Activated T-helper 1 cell treated with anti-CD3 and anti-CD28 coated beads, Interleukin-12 subunit alpha, Interleukin-12 subunit beta, Interleukin-2, Interleukin-4 antibody, amounts not matched to agents 30 ng/mL and 10 ng/mL and 1 ng/mL, durations not matched to agents 14 hours and 24 hours and 36 hours (primary cell): Measurements from ENCODE around the gene ALKAL2. TPM values are rescaled to one million over a fixed set of nuclear protein-coding genes. Genes with fewer than 3 reads are reported as not detected.

ENCODE experiments used
- DNase-seq: peaks from one replicate; pipeline ENCODE4 v3.0.0; 2021; ENCODE audit warnings: low spot score
- H3K27ac Mint-ChIP-seq: one replicate; pipeline ENCODE4 v1.8.0; 2021; ENCODE audit warnings: mild to moderate bottlenecking, mixed read lengths
- H3K27me3 Mint-ChIP-seq: one replicate; pipeline ENCODE4 v1.8.0; 2022; ENCODE audit warnings: mild to moderate bottlenecking, moderate library complexity, mixed read lengths; ENCODE audit not compliant: insufficient read depth
- H3K36me3 Mint-ChIP-seq: one replicate; pipeline ENCODE4 v1.8.0; 2021; ENCODE audit warnings: low read depth, mixed read lengths
- H3K4me1 Mint-ChIP-seq: one replicate; pipeline ENCODE4 v1.8.0; 2021; ENCODE audit warnings: low read depth, mixed read lengths
- H3K4me3 Mint-ChIP-seq: one replicate; pipeline ENCODE4 v1.8.0; 2021; ENCODE audit warnings: mild to moderate bottlenecking, moderate library complexity, mixed read lengths
- H3K9me3 Mint-ChIP-seq: one replicate; pipeline ENCODE4 v1.8.0; 2021; ENCODE audit warnings: mixed read lengths
- intact Hi-C: fragments of 100-400 bp; cut with micrococcal nuclease; formaldehyde crosslinking; loops from one replicate; pipeline ENCODE4 v1.15.1; 2024
- total RNA-seq: library from RNA; stranded (reverse); gene quantifications from 2 replicates; pipeline ENCODE4 v1.2.3, GENCODE V29; 2022

Gene ALKAL2
- total RNA-seq, 1 donor from 2014 or later, result 0.18 TPM

DNA sequence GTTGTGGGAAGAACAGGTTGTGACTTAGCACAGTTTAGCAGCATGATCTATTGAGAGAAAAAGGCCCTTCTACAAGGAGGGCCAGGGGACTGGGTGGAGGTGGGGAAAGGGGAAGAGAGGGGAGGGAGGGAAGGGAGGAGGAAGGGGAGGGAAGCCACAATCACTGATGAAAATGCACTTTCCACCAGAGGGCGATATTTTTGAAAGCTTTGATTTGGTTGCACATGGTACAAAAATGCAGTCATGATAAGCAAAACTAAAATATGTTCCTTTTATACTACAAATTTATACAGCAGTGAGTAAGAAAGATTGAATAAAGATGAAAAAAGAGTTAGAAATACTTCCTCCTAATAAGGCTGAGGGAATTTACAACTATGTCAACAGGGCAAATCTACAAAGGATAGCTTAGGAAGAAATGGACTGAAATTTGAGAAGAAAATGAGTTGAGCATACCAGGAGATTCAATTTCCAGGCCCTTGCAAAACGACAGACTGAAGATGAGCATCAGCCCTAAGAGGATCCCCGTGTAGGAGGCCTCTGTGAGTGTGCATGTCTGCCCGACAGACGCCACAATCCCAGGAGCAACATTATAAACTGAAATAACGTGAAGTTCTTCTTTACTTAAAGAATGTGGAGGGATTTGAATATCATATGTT lies 41.3 kb downstream of the ALKAL2 start:
- intact Hi-C loops, result loop anchor here (2.0 kb wide), 2 partner anchors 18 to 44 kb away; partner anchors contain the start of genes ACP1 and SH3YL1

DNA sequence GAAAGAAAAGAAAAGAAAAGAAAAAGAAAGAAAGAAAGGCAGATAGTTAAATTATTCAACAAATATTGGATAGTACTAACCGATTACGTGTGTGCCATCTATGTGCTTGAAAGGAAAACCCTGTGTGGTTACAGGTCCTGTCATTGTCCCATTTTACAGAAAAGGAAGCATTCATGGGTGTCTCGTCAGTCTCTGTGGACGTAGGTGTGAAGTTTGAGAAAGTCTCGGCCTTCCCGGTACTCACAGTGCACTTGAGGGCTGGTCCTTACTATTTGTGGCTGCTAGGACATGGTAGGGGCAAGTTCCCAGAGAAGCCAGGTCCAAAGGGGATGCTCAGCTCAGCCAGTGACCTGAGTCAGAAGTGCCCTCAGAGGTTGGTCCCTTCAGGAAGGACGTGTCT lies 43.3 kb downstream of the ALKAL2 start:
- H3K27me3 Mint-ChIP-seq, result no peaks in the 10 kb centered on the region
- no peaks in the 10 kb centered on the region for H3K4me1 Mint-ChIP-seq
- no peak overlapping the region for H3K27ac Mint-ChIP-seq
- no peak for DNase-seq
- intact Hi-C loops, result no loop called here
- H3K9me3 Mint-ChIP-seq, result no peaks in the 10 kb centered on the region
- H3K36me3 Mint-ChIP-seq, result peaks cover 5% of the 10 kb centered on the region
- no peak overlapping the region for H3K4me3 Mint-ChIP-seq

More for the DNA sequence above, 41.3 kb downstream of the ALKAL2 start:
- Mint-ChIP-seq H3K36me3 (no peaks in the 10 kb centered on the region), H3K27me3 (no peaks in the 10 kb centered on the region), H3K9me3 (no peaks in the 10 kb centered on the region), H3K27ac (no peak overlapping the region), H3K4me3 (no peak overlapping the region), H3K4me1 (no peaks in the 10 kb centered on the region)
- DNase-seq, result no peak

GRCh38 chr2:238869-239268 lies 49.0 kb downstream of the ALKAL2 start:
- Mint-ChIP-seq H3K4me1 (no peaks in the 10 kb centered on the region), H3K36me3 (peaks cover 5% of the 10 kb centered on the region), H3K27ac (no peak overlapping the region), H3K9me3 (no peaks in the 10 kb centered on the region), H3K27me3 (no peaks in the 10 kb centered on the region), H3K4me3 (no peak overlapping the region)
- intact Hi-C loops, result no loop called here
- no peak for DNase-seq

DNA sequence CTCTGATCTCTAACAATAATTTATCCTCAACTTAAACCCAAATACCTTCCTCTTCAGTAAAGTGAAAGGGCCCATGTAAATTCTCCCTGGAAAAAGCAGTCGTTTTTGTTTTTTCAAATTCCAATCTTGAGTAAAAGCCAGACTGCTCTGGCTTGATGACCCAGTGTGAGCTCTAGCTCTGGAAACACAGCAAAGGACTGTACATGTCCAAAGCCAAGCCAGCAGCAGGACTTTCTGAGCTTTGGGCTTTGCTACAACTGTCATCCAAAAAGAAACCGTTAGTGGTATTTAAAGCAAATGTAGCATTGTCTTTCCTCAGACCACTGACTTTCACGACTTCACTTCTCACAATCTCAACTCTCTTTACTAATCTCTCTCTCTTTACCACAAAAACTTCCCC lies 49.5 kb downstream of the ALKAL2 start:
- no peaks in the 10 kb centered on the region for H3K9me3 Mint-ChIP-seq
- H3K4me1 Mint-ChIP-seq, result no peaks in the 10 kb centered on the region
- H3K36me3 Mint-ChIP-seq, result peaks cover 5% of the 10 kb centered on the region
- H3K27ac Mint-ChIP-seq, result no peak overlapping the region
- no peaks in the 10 kb centered on the region for H3K27me3 Mint-ChIP-seq
- intact Hi-C loops, result no loop called here
- DNase-seq, result no peak
- H3K4me3 Mint-ChIP-seq, result no peak overlapping the region

DNA sequence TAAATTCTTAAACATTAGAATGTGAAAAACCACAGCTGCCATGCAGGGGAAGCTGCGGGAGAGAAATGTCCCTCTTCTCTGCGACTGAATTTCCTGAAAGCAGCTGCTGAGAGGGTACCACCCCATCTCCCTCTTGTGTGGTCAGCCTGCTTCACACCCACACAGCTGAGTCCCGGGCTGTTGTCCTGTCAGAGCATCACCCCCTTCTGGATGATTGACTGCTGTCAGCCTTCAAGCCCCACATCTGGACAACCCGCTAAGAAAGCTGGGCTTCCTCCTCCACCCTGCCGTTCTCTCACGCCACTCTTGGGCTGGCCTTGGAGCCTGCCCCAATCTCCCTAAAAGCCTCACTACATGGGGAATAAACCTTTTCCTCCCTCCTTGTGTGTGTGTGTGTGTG lies 50.0 kb downstream of the ALKAL2 start:
- intact Hi-C loops, result no loop called here
- no peak overlapping the region for H3K4me3 Mint-ChIP-seq
- H3K36me3 Mint-ChIP-seq, result peaks cover 5% of the 10 kb centered on the region
- no peaks in the 10 kb centered on the region for H3K9me3 Mint-ChIP-seq
- no peaks in the 10 kb centered on the region for H3K4me1 Mint-ChIP-seq
- no peaks in the 10 kb centered on the region for H3K27me3 Mint-ChIP-seq
- DNase-seq, result no peak
- H3K27ac Mint-ChIP-seq, result no peak overlapping the region

- Mint-ChIP-seq H3K27me3 (no peaks in the 10 kb centered on the region), H3K9me3 (no peaks in the 10 kb centered on the region), H3K36me3 (peaks cover 5% of the 10 kb centered on the region), H3K4me3 (no peak overlapping the region), H3K27ac (no peak overlapping the region), H3K4me1 (no peaks in the 10 kb centered on the region)
- intact Hi-C loops, result no loop called here
- no peak for DNase-seq
These were observed 50.8 kb downstream of the ALKAL2 start for GRCh38 chr2:236993-237539.

GRCh38 chr2:234421-234820 lies 53.5 kb downstream of the ALKAL2 start:
- no peak for DNase-seq
- intact Hi-C loops, result loop anchor here (5.0 kb wide), 1 partner anchor 53 kb away; the partner anchor contains the start of gene ALKAL2
- H3K9me3 Mint-ChIP-seq, result no peaks in the 10 kb centered on the region
- no peaks in the 10 kb centered on the region for H3K4me1 Mint-ChIP-seq
- no peak overlapping the region for H3K27ac Mint-ChIP-seq
- H3K27me3 Mint-ChIP-seq, result no peaks in the 10 kb centered on the region
- no peak overlapping the region for H3K4me3 Mint-ChIP-seq
- H3K36me3 Mint-ChIP-seq, result no peaks in the 10 kb centered on the region

DNA sequence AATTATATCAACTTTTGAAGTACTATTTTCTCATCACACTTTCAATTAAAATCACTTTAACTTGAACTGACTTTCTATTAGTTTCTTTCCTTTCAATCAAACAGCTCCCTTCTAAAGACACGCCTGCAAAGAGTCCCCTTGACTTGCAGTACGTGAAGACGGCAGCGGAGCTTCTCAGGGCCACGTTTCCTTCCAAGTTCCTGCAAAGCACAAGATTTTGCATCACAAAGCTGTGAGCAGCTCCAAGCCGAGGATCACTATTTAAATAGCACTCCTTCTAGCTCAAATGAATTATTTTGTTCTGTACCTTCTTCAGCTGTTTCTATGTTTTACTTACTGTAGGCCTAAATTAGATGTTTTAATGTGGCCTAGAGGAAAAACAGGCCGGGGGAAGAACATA lies 54.9 kb downstream of the ALKAL2 start:
- intact Hi-C loops, result loop anchor here (5.0 kb wide), 1 partner anchor 54 kb away; the partner anchor contains the start of gene ALKAL2
- Mint-ChIP-seq H3K4me1 (no peaks in the 10 kb centered on the region), H3K27me3 (no peaks in the 10 kb centered on the region), H3K36me3 (no peaks in the 10 kb centered on the region), H3K4me3 (no peak overlapping the region), H3K27ac (no peak overlapping the region), H3K9me3 (no peaks in the 10 kb centered on the region)
- DNase-seq, result no peak

DNA sequence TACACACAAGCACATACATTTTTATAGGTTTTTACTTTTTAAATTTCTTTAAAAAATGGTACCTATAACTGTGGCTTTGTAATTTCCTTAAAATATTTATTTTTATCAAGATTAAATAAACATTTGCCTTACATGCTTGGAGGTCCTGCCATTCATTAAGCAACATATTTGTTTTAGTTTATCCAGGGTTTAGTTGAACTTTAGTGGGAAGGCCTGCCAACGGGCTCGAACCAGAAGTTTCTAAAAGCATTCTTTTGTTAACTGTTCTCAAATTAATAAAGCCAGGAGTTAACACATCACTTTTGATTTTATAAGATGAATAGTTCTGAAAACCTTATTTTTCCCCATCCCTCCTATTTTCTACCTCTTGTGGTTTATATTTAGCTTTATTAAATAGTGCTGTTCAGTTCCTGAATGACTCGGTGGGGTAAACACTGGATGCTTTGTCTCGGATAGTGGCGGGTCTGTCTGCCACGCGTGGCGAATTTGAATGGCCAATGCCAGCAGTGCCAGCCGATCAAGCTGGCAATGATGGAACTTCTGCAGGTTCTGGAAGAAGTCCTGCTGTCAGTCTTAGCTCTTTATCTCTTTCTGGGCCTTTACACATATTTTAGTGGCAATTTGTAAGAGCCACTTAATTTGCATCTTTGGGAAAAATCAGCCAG lies 56.2 kb downstream of the ALKAL2 start:
- Mint-ChIP-seq H3K4me1 (no peaks in the 10 kb centered on the region), H3K27ac (no peak overlapping the region), H3K9me3 (no peaks in the 10 kb centered on the region), H3K27me3 (no peaks in the 10 kb centered on the region), H3K36me3 (peaks cover 1% of the 10 kb centered on the region), H3K4me3 (no peak overlapping the region)
- intact Hi-C loops, result loop anchor here (5.0 kb wide), 1 partner anchor 56 kb away; the partner anchor contains the start of gene ALKAL2
- DNase-seq, result no peak

Other genes with a start within 250 kb of the ALKAL2 start
- gene FAM110C, start 241.6 kb downstream of the ALKAL2 start, total RNA-seq, result 0.78 and 1.2 TPM in 2 replicates
- 18.4 and 20.1 TPM in 2 replicates for gene SH3YL1, start 24.1 kb downstream of the ALKAL2 start, total RNA-seq
- gene ACP1, start 23.1 kb downstream of the ALKAL2 start, total RNA-seq, result 124 and 133 TPM in 2 replicates